SK-N-SH treated with all-trans-retinoic acid at 6 μM for 48 hours (cell line): ENCODE results near the gene FKBP6.
"Not testable (repeated sequence)": the region's sequence is repeated elsewhere in the genome, so short reads cannot be mapped to it uniquely, and the experiment has no call there.

ENCODE experiments used
- CSDC2 ChIP-seq: fragments of 250-450 bp; sonication (Bioruptor Pico); IDR thresholded peaks from 2 replicates; pipeline ENCODE4 v1.5.0; 2020; ENCODE audit warnings: mild to moderate bottlenecking, moderate library complexity
- ZNF70 ChIP-seq: fragments of 450-650 bp; formaldehyde crosslinking; IDR thresholded peaks from 2 replicates; pipeline ENCODE4 v1.5.0; 2020; ENCODE audit warnings: mild to moderate bottlenecking, moderate library complexity
- ZNF8 ChIP-seq: fragments of 450-650 bp; formaldehyde crosslinking; IDR thresholded peaks from 2 replicates; pipeline ENCODE4 v1.5.0; 2020; ENCODE audit warnings: mild to moderate bottlenecking, moderate library complexity
- TF ChIP-seq, protein P1 (sequence below): fragments of 250-450 bp; sonication (Bioruptor Pico); IDR thresholded peaks from 2 replicates; pipeline ENCODE4 v1.8.0; 2020; ENCODE audit warnings: mild to moderate bottlenecking, moderate library complexity, borderline replicate concordance
- TF ChIP-seq, protein P2 (sequence below): fragments of 250-450 bp; sonication (Bioruptor Pico); IDR thresholded peaks from 2 replicates; pipeline ENCODE4 v1.5.1; 2021; ENCODE audit warnings: mild to moderate bottlenecking, moderate library complexity
- TF ChIP-seq, protein P3 (sequence below): fragments of 250-450 bp; sonication (Bioruptor Pico); IDR thresholded peaks from 2 replicates; pipeline ENCODE4 v1.5.0; 2020; ENCODE audit warnings: mild to moderate bottlenecking, moderate library complexity
- TF ChIP-seq, protein P4 (sequence below): fragments of 250-450 bp; sonication (Bioruptor Pico); IDR thresholded peaks from 2 replicates; pipeline ENCODE4 v1.8.0; 2021; ENCODE audit warnings: low read depth, mild to moderate bottlenecking, moderate library complexity, borderline replicate concordance

DNA sequence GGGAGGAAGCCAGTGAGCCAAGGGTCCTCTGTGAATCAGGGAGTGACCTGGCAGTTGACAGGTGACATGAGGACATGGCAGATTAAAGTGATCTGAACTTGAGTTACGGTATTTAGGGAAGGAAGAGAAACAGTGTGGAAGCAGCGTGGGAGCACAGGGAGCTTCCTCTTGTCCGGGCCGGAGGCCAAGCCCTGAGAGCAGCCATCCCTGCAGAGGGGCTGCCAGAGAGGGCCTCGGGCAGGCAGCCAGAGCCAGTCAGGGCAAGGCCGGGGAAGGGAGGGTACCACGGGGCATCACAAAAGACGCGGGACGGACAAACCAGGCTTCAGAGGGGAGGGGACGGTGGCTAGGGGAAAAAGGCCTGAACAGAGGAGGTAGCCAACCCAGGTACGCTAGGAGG is 28.1 kb upstream of the FKBP6 start:
- not testable (repeated sequence) for TF ChIP-seq ZNF70; CSDC2 (CRISPR knock-in tag); ZNF8 (CRISPR knock-in tag)
- TF ChIP-seq, protein P1, sequence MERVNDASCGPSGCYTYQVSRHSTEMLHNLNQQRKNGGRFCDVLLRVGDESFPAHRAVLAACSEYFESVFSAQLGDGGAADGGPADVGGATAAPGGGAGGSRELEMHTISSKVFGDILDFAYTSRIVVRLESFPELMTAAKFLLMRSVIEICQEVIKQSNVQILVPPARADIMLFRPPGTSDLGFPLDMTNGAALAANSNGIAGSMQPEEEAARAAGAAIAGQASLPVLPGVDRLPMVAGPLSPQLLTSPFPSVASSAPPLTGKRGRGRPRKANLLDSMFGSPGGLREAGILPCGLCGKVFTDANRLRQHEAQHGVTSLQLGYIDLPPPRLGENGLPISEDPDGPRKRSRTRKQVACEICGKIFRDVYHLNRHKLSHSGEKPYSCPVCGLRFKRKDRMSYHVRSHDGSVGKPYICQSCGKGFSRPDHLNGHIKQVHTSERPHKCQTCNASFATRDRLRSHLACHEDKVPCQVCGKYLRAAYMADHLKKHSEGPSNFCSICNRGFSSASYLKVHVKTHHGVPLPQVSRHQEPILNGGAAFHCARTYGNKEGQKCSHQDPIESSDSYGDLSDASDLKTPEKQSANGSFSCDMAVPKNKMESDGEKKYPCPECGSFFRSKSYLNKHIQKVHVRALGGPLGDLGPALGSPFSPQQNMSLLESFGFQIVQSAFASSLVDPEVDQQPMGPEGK (CRISPR knock-in tag) = not testable (repeated sequence)
- TF ChIP-seq, protein P2, sequence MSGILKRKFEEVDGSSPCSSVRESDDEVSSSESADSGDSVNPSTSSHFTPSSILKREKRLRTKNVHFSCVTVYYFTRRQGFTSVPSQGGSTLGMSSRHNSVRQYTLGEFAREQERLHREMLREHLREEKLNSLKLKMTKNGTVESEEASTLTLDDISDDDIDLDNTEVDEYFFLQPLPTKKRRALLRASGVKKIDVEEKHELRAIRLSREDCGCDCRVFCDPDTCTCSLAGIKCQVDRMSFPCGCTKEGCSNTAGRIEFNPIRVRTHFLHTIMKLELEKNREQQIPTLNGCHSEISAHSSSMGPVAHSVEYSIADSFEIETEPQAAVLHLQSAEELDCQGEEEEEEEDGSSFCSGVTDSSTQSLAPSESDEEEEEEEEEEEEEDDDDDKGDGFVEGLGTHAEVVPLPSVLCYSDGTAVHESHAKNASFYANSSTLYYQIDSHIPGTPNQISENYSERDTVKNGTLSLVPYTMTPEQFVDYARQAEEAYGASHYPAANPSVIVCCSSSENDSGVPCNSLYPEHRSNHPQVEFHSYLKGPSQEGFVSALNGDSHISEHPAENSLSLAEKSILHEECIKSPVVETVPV = not testable (repeated sequence)
- TF ChIP-seq, protein P3, sequence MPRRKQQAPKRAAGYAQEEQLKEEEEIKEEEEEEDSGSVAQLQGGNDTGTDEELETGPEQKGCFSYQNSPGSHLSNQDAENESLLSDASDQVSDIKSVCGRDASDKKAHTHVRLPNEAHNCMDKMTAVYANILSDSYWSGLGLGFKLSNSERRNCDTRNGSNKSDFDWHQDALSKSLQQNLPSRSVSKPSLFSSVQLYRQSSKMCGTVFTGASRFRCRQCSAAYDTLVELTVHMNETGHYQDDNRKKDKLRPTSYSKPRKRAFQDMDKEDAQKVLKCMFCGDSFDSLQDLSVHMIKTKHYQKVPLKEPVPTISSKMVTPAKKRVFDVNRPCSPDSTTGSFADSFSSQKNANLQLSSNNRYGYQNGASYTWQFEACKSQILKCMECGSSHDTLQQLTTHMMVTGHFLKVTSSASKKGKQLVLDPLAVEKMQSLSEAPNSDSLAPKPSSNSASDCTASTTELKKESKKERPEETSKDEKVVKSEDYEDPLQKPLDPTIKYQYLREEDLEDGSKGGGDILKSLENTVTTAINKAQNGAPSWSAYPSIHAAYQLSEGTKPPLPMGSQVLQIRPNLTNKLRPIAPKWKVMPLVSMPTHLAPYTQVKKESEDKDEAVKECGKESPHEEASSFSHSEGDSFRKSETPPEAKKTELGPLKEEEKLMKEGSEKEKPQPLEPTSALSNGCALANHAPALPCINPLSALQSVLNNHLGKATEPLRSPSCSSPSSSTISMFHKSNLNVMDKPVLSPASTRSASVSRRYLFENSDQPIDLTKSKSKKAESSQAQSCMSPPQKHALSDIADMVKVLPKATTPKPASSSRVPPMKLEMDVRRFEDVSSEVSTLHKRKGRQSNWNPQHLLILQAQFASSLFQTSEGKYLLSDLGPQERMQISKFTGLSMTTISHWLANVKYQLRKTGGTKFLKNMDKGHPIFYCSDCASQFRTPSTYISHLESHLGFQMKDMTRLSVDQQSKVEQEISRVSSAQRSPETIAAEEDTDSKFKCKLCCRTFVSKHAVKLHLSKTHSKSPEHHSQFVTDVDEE (CRISPR knock-in tag) = not testable (repeated sequence)
- TF ChIP-seq, protein P4, sequence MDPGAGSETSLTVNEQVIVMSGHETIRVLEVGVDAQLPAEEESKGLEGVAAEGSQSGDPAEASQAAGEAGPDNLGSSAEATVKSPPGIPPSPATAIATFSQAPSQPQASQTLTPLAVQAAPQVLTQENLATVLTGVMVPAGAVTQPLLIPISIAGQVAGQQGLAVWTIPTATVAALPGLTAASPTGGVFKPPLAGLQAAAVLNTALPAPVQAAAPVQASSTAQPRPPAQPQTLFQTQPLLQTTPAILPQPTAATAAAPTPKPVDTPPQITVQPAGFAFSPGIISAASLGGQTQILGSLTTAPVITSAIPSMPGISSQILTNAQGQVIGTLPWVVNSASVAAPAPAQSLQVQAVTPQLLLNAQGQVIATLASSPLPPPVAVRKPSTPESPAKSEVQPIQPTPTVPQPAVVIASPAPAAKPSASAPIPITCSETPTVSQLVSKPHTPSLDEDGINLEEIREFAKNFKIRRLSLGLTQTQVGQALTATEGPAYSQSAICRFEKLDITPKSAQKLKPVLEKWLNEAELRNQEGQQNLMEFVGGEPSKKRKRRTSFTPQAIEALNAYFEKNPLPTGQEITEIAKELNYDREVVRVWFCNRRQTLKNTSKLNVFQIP = not testable (repeated sequence)
